Measurements from ENCODE around the gene PTPRM. TPM values are rescaled to one million over a fixed set of nuclear protein-coding genes. Genes with fewer than 3 reads are reported as not detected.

The PTPRM gene
- polyA plus RNA-seq, 1 donor from 2014 or later, result 126 TPM

DNA sequence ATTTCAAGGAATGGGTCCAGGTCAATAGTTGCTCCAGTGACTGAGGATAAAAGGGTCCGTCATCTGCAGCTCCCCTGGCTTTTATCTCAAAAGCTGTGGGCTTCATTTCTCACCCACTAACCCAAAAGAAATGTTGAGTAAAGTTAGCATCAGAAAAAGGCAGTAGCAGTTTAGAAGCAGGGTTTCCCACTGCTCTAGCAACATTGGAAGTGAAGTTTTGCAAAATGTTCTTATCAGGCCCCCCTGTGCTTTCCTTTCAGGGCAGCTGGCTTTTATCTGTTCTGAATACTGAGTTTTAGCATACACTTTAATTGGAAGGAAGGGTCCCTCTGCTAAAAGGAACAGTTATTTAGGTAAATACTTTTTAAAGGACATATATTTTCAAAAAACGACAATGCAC is 745.9 kb downstream of the PTPRM start:
- H3F3A ChIP-seq (ENCODE audit: insufficient read depth, low read length, poor library complexity, severe bottlenecking), result no peaks in the 10 kb centered on the region
- H3K27me3 ChIP-seq (ENCODE audit: insufficient read depth, low read depth, low read length), result no peaks in the 10 kb centered on the region
- no peaks in the 10 kb centered on the region for H4K20me1 ChIP-seq (ENCODE audit: insufficient read depth)
- no peaks in the 10 kb centered on the region for H3K9me3 ChIP-seq (ENCODE audit: low read length)
- no peak overlapping the region for H2AFZ ChIP-seq (ENCODE audit: low read depth, low read length)
- H3K79me2 ChIP-seq (replicated peaks; ENCODE audit: insufficient read depth, low read length), result no peaks in the 10 kb centered on the region
- no peak overlapping the region for H3K4me2 ChIP-seq (ENCODE audit: low read length)
- H3K27ac ChIP-seq (ENCODE audit: low read length), result no peak overlapping the region
- H3K36me3 ChIP-seq (ENCODE audit: insufficient read depth, low read length), result no peaks in the 10 kb centered on the region
- TF ChIP-seq SMC3 (conservative IDR thresholded peaks at IDR 0.05; ENCODE audit: poor library complexity) (no peak), EZH2 (IDR thresholded peaks at IDR 0.05; ENCODE audit: borderline replicate concordance, insufficient read depth, low read length, poor library complexity, severe bottlenecking) (no peak), RAD21 (conservative IDR thresholded peaks at IDR 0.05) (no peak), MXI1 (conservative IDR thresholded peaks at IDR 0.05; ENCODE audit: poor library complexity, severe bottlenecking) (no peak), TAF1 (IDR thresholded peaks at IDR 0.05; ENCODE audit: low read depth) (no peak), EP300 (conservative IDR thresholded peaks at IDR 0.05; ENCODE audit: poor library complexity, severe bottlenecking) (no peak), POLR2AphosphoS5 (IDR thresholded peaks at IDR 0.05) (no peak)
- TF ChIP-seq, protein P1, sequence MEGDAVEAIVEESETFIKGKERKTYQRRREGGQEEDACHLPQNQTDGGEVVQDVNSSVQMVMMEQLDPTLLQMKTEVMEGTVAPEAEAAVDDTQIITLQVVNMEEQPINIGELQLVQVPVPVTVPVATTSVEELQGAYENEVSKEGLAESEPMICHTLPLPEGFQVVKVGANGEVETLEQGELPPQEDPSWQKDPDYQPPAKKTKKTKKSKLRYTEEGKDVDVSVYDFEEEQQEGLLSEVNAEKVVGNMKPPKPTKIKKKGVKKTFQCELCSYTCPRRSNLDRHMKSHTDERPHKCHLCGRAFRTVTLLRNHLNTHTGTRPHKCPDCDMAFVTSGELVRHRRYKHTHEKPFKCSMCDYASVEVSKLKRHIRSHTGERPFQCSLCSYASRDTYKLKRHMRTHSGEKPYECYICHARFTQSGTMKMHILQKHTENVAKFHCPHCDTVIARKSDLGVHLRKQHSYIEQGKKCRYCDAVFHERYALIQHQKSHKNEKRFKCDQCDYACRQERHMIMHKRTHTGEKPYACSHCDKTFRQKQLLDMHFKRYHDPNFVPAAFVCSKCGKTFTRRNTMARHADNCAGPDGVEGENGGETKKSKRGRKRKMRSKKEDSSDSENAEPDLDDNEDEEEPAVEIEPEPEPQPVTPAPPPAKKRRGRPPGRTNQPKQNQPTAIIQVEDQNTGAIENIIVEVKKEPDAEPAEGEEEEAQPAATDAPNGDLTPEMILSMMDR (IDR thresholded peaks at IDR 0.05; ENCODE audit: poor library complexity, severe bottlenecking), result no peak
- TF ChIP-seq, protein P2, sequence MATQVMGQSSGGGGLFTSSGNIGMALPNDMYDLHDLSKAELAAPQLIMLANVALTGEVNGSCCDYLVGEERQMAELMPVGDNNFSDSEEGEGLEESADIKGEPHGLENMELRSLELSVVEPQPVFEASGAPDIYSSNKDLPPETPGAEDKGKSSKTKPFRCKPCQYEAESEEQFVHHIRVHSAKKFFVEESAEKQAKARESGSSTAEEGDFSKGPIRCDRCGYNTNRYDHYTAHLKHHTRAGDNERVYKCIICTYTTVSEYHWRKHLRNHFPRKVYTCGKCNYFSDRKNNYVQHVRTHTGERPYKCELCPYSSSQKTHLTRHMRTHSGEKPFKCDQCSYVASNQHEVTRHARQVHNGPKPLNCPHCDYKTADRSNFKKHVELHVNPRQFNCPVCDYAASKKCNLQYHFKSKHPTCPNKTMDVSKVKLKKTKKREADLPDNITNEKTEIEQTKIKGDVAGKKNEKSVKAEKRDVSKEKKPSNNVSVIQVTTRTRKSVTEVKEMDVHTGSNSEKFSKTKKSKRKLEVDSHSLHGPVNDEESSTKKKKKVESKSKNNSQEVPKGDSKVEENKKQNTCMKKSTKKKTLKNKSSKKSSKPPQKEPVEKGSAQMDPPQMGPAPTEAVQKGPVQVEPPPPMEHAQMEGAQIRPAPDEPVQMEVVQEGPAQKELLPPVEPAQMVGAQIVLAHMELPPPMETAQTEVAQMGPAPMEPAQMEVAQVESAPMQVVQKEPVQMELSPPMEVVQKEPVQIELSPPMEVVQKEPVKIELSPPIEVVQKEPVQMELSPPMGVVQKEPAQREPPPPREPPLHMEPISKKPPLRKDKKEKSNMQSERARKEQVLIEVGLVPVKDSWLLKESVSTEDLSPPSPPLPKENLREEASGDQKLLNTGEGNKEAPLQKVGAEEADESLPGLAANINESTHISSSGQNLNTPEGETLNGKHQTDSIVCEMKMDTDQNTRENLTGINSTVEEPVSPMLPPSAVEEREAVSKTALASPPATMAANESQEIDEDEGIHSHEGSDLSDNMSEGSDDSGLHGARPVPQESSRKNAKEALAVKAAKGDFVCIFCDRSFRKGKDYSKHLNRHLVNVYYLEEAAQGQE (IDR thresholded peaks at IDR 0.05; ENCODE audit: borderline replicate concordance), result no peak
- no peak overlapping the region for H3K9ac ChIP-seq (ENCODE audit: low read length)
- H3K9me2 ChIP-seq (ENCODE audit: insufficient read depth, low read length), result no peaks in the 10 kb centered on the region
- no peak overlapping the region for H3K4me3 ChIP-seq (ENCODE audit: low read length)

DNA sequence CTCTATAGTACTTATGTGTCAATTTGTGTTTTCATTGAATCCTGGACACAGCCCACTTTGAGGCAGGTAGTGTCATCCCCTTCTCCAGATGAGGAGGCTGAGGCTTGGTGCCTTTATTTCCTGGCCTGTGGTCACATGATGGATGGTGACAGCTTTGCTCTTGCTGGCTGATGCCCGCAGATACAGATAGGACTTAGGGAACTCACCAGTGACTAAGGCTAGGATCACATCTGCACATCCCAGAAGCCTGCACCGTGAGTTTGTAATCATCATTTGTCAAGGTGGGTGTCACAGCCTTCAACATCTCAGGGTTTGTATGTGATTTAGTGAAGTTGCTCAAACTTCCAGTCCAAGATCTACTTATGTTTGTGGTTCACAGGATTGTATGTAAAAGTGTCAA is 747.0 kb downstream of the PTPRM start:
- no peak overlapping the region for H3K4me3 ChIP-seq (ENCODE audit: low read length)
- no peaks in the 10 kb centered on the region for H3K9me2 ChIP-seq (ENCODE audit: insufficient read depth, low read length)
- no peaks in the 10 kb centered on the region for H3K36me3 ChIP-seq (ENCODE audit: insufficient read depth, low read length)
- no peak overlapping the region for H3K9ac ChIP-seq (ENCODE audit: low read length)
- no peak overlapping the region for H2AFZ ChIP-seq (ENCODE audit: low read depth, low read length)
- H3K9me3 ChIP-seq (ENCODE audit: low read length), result no peaks in the 10 kb centered on the region
- H4K20me1 ChIP-seq (ENCODE audit: insufficient read depth), result no peaks in the 10 kb centered on the region
- H3F3A ChIP-seq (ENCODE audit: insufficient read depth, low read length, poor library complexity, severe bottlenecking), result no peaks in the 10 kb centered on the region
- H3K27ac ChIP-seq (ENCODE audit: low read length), result no peak overlapping the region
- TF ChIP-seq EZH2 (IDR thresholded peaks at IDR 0.05; ENCODE audit: borderline replicate concordance, insufficient read depth, low read length, poor library complexity, severe bottlenecking) (no peak), MXI1 (conservative IDR thresholded peaks at IDR 0.05; ENCODE audit: poor library complexity, severe bottlenecking) (no peak), SMC3 (conservative IDR thresholded peaks at IDR 0.05; ENCODE audit: poor library complexity) (no peak), RAD21 (conservative IDR thresholded peaks at IDR 0.05) (no peak), POLR2AphosphoS5 (IDR thresholded peaks at IDR 0.05) (no peak), EP300 (conservative IDR thresholded peaks at IDR 0.05; ENCODE audit: poor library complexity, severe bottlenecking) (no peak), TAF1 (IDR thresholded peaks at IDR 0.05; ENCODE audit: low read depth) (no peak)
- TF ChIP-seq, protein P2 (IDR thresholded peaks at IDR 0.05; ENCODE audit: borderline replicate concordance), result no peak
- TF ChIP-seq, protein P1 (IDR thresholded peaks at IDR 0.05; ENCODE audit: poor library complexity, severe bottlenecking), result no peak
- no peaks in the 10 kb centered on the region for H3K79me2 ChIP-seq (replicated peaks; ENCODE audit: insufficient read depth, low read length)
- no peaks in the 10 kb centered on the region for H3K27me3 ChIP-seq (ENCODE audit: insufficient read depth, low read depth, low read length)
- no peak overlapping the region for H3K4me2 ChIP-seq (ENCODE audit: low read length)
